Body of pancreas (tissue), 4 donors: ENCODE measurements around the gene ZNF787.

Experiments used
- POLR2A ChIP-seq, 3 donors: fragments of 450-650 bp; IDR thresholded peaks; one replicate each; pipeline ENCODE4 v1.6.1; 2016; ENCODE audit warnings: antibody characterized with exemption in 3 of 3, mild to moderate bottlenecking in 2 of 3
- TF ChIP-seq, protein P1 (sequence below), 7 experiments: fragments of 450-650 bp in 4 of 7; fragments of 200-600 bp in 3 of 7; sonication (generic) in 3 of 7; IDR thresholded peaks; one replicate each; pipeline ENCODE4 v1.5.1; 2016 to 2019; ENCODE audit warnings: antibody characterized with exemption in 7 of 7

DNA sequence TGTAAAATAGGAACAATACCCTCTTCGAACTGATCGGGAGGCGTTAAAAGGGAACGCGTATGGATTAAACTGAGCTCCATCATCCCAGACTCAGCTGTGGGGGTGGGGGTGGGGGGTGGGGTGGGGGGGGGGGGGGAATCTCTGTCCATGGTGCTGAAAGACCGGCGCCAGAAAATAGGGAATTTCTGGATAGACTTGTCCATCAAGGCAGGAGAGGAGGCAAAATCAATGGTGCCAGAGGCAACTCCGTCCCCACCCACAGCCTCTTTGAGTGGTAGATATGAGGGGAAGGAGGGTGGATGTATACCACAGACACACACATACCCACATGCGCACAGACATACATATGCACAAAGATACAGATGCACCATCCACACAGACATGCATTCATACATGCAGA, 37.4 kb downstream of the ZNF787 start:
- TF ChIP-seq, protein P1, sequence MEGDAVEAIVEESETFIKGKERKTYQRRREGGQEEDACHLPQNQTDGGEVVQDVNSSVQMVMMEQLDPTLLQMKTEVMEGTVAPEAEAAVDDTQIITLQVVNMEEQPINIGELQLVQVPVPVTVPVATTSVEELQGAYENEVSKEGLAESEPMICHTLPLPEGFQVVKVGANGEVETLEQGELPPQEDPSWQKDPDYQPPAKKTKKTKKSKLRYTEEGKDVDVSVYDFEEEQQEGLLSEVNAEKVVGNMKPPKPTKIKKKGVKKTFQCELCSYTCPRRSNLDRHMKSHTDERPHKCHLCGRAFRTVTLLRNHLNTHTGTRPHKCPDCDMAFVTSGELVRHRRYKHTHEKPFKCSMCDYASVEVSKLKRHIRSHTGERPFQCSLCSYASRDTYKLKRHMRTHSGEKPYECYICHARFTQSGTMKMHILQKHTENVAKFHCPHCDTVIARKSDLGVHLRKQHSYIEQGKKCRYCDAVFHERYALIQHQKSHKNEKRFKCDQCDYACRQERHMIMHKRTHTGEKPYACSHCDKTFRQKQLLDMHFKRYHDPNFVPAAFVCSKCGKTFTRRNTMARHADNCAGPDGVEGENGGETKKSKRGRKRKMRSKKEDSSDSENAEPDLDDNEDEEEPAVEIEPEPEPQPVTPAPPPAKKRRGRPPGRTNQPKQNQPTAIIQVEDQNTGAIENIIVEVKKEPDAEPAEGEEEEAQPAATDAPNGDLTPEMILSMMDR (IDR thresholded peaks at IDR 0.05), result no peak
- TF ChIP-seq POLR2A (IDR thresholded peaks at IDR 0.05), result no peak
